Measurements from ENCODE around the gene LIMS2.

GRCh38 chr2:127650041-127650784 is 25.1 kb downstream of the LIMS2 start:
- TF ChIP-seq CTCF (IDR thresholded peaks at IDR 0.05; ENCODE audit: extremely low read depth in 1 of 2, insufficient read depth in 1 of 2, low read depth in 1 of 2, low read length in 2 of 2) (no peak), FOS (IDR thresholded peaks at IDR 0.05; ENCODE audit: borderline replicate concordance, insufficient read depth, low read length) (no peak)
